WTC11 (cell line): Measurements from ENCODE around the gene RNASE4. TPM values are rescaled to one million over a fixed set of nuclear protein-coding genes. Genes with fewer than 3 reads are reported as not detected.
"Not testable (repeated sequence)": the region's sequence is repeated elsewhere in the genome, so short reads cannot be mapped to it uniquely, and the experiment has no call there.

Experiments used
- ATAC-seq: fragments of 200-7000 bp; cut with Tn5 transposase; 2 replicates; pipeline ENCODE4 v1.10.0; 2021; ENCODE audit warnings: mild to moderate bottlenecking, moderate library complexity
- CTCF ChIA-PET: fragments of 300-600 bp; sonication (Branson Sonifier 250); formaldehyde crosslinking; loops from one replicate; lab custom pipeline; 2021; ENCODE audit warnings: antibody characterized with exemption; lab: Charles Lee
- POLR2A ChIA-PET: fragments of 350-600 bp; sonication (Branson Sonifier 250); formaldehyde crosslinking; loops from one replicate; lab custom pipeline; 2021; ENCODE audit warnings: antibody characterized with exemption; lab: Charles Lee
- DNase-seq: peaks from one replicate; pipeline ENCODE4 v3.0.0; 2021; ENCODE audit warnings: low spot score
- H3K27ac Mint-ChIP-seq: 2 replicates; pipeline ENCODE4 v1.8.0; 2021; ENCODE audit warnings: mixed read lengths
- H3K27me3 Mint-ChIP-seq: 2 replicates; pipeline ENCODE4 v1.8.0; 2021; ENCODE audit warnings: low read depth, mild to moderate bottlenecking, moderate library complexity, mixed read lengths
- H3K36me3 Mint-ChIP-seq: 2 replicates; pipeline ENCODE4 v1.8.0; 2021; ENCODE audit warnings: mixed read lengths
- H3K4me1 Mint-ChIP-seq: 2 replicates; pipeline ENCODE4 v1.8.0; 2022; ENCODE audit warnings: mixed read lengths
- H3K4me3 Mint-ChIP-seq: 2 replicates; pipeline ENCODE4 v1.8.0; 2021; ENCODE audit warnings: mild to moderate bottlenecking, moderate library complexity, mixed read lengths
- H3K9me3 Mint-ChIP-seq: 2 replicates; pipeline ENCODE4 v1.8.0; 2021; ENCODE audit warnings: mixed read lengths
- ARID4B ChIP-seq: sonication (generic); formaldehyde crosslinking; IDR thresholded peaks from 2 replicates; pipeline ENCODE4 v1.8.0; 2023; ENCODE audit warnings: missing genetic modification reagents, mild to moderate bottlenecking, borderline replicate concordance
- ATF2 ChIP-seq: sonication (generic); formaldehyde crosslinking; IDR thresholded peaks from 2 replicates; pipeline ENCODE4 v1.8.1; 2022; ENCODE audit warnings: low read depth, missing genetic modification reagents, borderline replicate concordance
- CBFB ChIP-seq: sonication (generic); formaldehyde crosslinking; IDR thresholded peaks from 2 replicates; pipeline ENCODE4 v1.8.1; 2022; ENCODE audit warnings: mild to moderate bottlenecking, low read depth, missing genetic modification reagents
- ETV6 ChIP-seq: sonication (generic); formaldehyde crosslinking; IDR thresholded peaks from 2 replicates; pipeline ENCODE4 v1.8.1; 2022; ENCODE audit warnings: mild to moderate bottlenecking, missing genetic modification reagents
- FOXJ3 ChIP-seq: sonication (generic); formaldehyde crosslinking; IDR thresholded peaks from 2 replicates; pipeline ENCODE4 v1.9.0; 2021; ENCODE audit warnings: missing genetic modification reagents, mild to moderate bottlenecking, borderline replicate concordance
- FOXK1 ChIP-seq: sonication (generic); formaldehyde crosslinking; IDR thresholded peaks from 2 replicates; pipeline ENCODE4 v1.8.0; 2022; ENCODE audit warnings: mild to moderate bottlenecking, moderate library complexity, missing genetic modification reagents
- GTF2I ChIP-seq: fragments of 250-450 bp; sonication (Bioruptor Pico); conservative IDR thresholded peaks from 2 replicates; pipeline ENCODE4 v1.4.0; 2021; ENCODE audit warnings: mild to moderate bottlenecking
- HMGA2 ChIP-seq: fragments of 250-450 bp; sonication (Bioruptor Pico); IDR thresholded peaks from 2 replicates; pipeline ENCODE4 v1.4.0; 2021; ENCODE audit warnings: mild to moderate bottlenecking, moderate library complexity
- IRF2 ChIP-seq: sonication (generic); formaldehyde crosslinking; IDR thresholded peaks from 2 replicates; pipeline ENCODE4 v1.8.0; 2022; ENCODE audit warnings: low read depth, missing genetic modification reagents, borderline replicate concordance
- JAZF1 ChIP-seq: fragments of 250-450 bp; sonication (Bioruptor Pico); IDR thresholded peaks from 2 replicates; pipeline ENCODE4 v1.9.0; 2021; ENCODE audit warnings: moderate library complexity, mild to moderate bottlenecking, inconsistent platforms
- JUN ChIP-seq: sonication (generic); formaldehyde crosslinking; IDR thresholded peaks from 2 replicates; pipeline ENCODE4 v1.8.0; 2023; ENCODE audit warnings: mild to moderate bottlenecking, missing genetic modification reagents
- NFATC4 ChIP-seq: fragments of 250-450 bp; sonication (Bioruptor Pico); IDR thresholded peaks from 2 replicates; pipeline ENCODE4 v1.9.0; 2021; ENCODE audit warnings: mild to moderate bottlenecking
- PRRX2 ChIP-seq: fragments of 250-450 bp; sonication (Bioruptor Pico); IDR thresholded peaks from 2 replicates; pipeline ENCODE4 v1.8.0; 2021; ENCODE audit warnings: mild to moderate bottlenecking
- RELA ChIP-seq: sonication (generic); formaldehyde crosslinking; IDR thresholded peaks from 2 replicates; pipeline ENCODE4 v1.8.1; 2022; ENCODE audit warnings: missing genetic modification reagents, mild to moderate bottlenecking, borderline replicate concordance
- SMAD4 ChIP-seq: sonication (generic); formaldehyde crosslinking; IDR thresholded peaks from 2 replicates; pipeline ENCODE4 v1.8.0; 2022; ENCODE audit warnings: mild to moderate bottlenecking, missing genetic modification reagents
- TCF7 ChIP-seq: sonication (generic); formaldehyde crosslinking; IDR thresholded peaks from 2 replicates; pipeline ENCODE4 v1.8.0; 2022; ENCODE audit warnings: mild to moderate bottlenecking, low read depth, missing genetic modification reagents, moderate library complexity
- ZBTB21 ChIP-seq: sonication (generic); formaldehyde crosslinking; IDR thresholded peaks from 2 replicates; pipeline ENCODE4 v1.8.1; 2023; ENCODE audit warnings: mild to moderate bottlenecking, missing genetic modification reagents, borderline replicate concordance
- ZMAT4 ChIP-seq: fragments of 250-450 bp; sonication (Bioruptor Pico); IDR thresholded peaks from 2 replicates; pipeline ENCODE4 v1.9.0; 2021; ENCODE audit warnings: mild to moderate bottlenecking
- ZNF423 ChIP-seq: fragments of 250-450 bp; sonication (Bioruptor Pico); IDR thresholded peaks from 2 replicates; pipeline ENCODE4 v2.1.2; 2022; ENCODE audit warnings: mild to moderate bottlenecking, moderate library complexity
- ZNF532 ChIP-seq: fragments of 250-450 bp; sonication (Bioruptor Pico); IDR thresholded peaks from 2 replicates; pipeline ENCODE4 v1.9.0; 2021; ENCODE audit warnings: mild to moderate bottlenecking, borderline replicate concordance
- total RNA-seq: library from RNA; stranded (reverse); gene quantifications from 3 replicates; pipeline ENCODE4 v1.2.3, GENCODE V29; 2021

Gene RNASE4
- total RNA-seq, 1 experiment from 2014 or later: 2.8 TPM

- Mint-ChIP-seq H3K27me3 (peaks cover 35% of the 10 kb centered on the region), H3K36me3 (no peaks in the 10 kb centered on the region), H3K4me1 (0 out of 2 replicates have a peak, but pooled peaks cover 2% of the 10 kb centered on the region), H3K4me3 (peak overlapping the region; percentile 45; the same call in 1 of the 2 replicates), H3K27ac (no peak overlapping the region), H3K9me3 (peaks cover 3% of the 10 kb centered on the region; the same call in 1 of the 2 replicates)
- DNase-seq: peak; percentile 51
- ATAC-seq: peak; percentile 94
- POLR2A ChIA-PET: no interaction called here
- CTCF ChIA-PET: interaction anchor here (0.6 to 1.9 kb wide), 4 partner anchors 34 to 238 kb away, joined by 3 to 6 read pairs (median 4); no protein-coding TSS in a partner anchor
- TF ChIP-seq HMGA2: no peak
Observed at GRCh38 chr14:20723488-20723887, 39.1 kb downstream of the RNASE4 start.

GRCh38 chr14:20726121-20726520, 41.8 kb downstream of the RNASE4 start:
- not testable (repeated sequence) for H3K4me3 Mint-ChIP-seq, H3K4me1 Mint-ChIP-seq

GRCh38 chr14:20726531-20726930, 42.2 kb downstream of the RNASE4 start:
- peaks cover 35% of the 10 kb centered on the region for H3K27me3 Mint-ChIP-seq
- POLR2A ChIA-PET: no interaction called here

More at GRCh38 chr14:20726121-20726520, 41.8 kb downstream of the RNASE4 start:
- DNase-seq, ATAC-seq, POLR2A ChIA-PET, H3K36me3 Mint-ChIP-seq, H3K27ac Mint-ChIP-seq, H3K9me3 Mint-ChIP-seq: not testable (repeated sequence)
- CTCF ChIA-PET: interaction anchor here (0.6 to 1.0 kb wide), 2 partner anchors 130 to 245 kb away, joined by 3 read pairs; no protein-coding TSS in a partner anchor
- peaks cover 35% of the 10 kb centered on the region for H3K27me3 Mint-ChIP-seq

More at GRCh38 chr14:20726531-20726930, 42.2 kb downstream of the RNASE4 start:
- DNase-seq (no peak), ATAC-seq (no peak)
- Mint-ChIP-seq H3K27ac (no peak overlapping the region), H3K4me1 (no peaks in the 10 kb centered on the region), H3K9me3 (peaks cover 3% of the 10 kb centered on the region; the same call in 1 of the 2 replicates), H3K4me3 (no peak overlapping the region), H3K36me3 (no peaks in the 10 kb centered on the region)
- CTCF ChIA-PET: interaction anchor here (0.6 to 1.0 kb wide), 2 partner anchors 130 to 245 kb away, joined by 3 read pairs; no protein-coding TSS in a partner anchor
- TF ChIP-seq RELA (CRISPR knock-in tag) (no peak), JUN (no peak), ETV6 (no peak), FOXJ3 (CRISPR knock-in tag) (no peak), ARID4B (CRISPR knock-in tag) (no peak), PRRX2 (CRISPR knock-in tag) (no peak), ZMAT4 (CRISPR knock-in tag) (no peak), GTF2I (no peak), ZNF532 (CRISPR knock-in tag) (no peak), CBFB (CRISPR knock-in tag) (no peak), ZBTB21 (no peak), ZNF423 (CRISPR knock-in tag) (no peak), FOXK1 (CRISPR knock-in tag) (no peak), TCF7 (CRISPR knock-in tag) (no peak), JAZF1 (CRISPR knock-in tag) (no peak), ATF2 (CRISPR knock-in tag) (no peak), IRF2 (CRISPR knock-in tag) (no peak), SMAD4 (CRISPR knock-in tag) (no peak), NFATC4 (CRISPR knock-in tag) (no peak)
